GM12878 (cell line): Measurements from ENCODE around the gene ZNF689. TPM values are rescaled to one million over a fixed set of nuclear protein-coding genes. Genes with fewer than 3 reads are reported as not detected.

Experiments used
- EGR1 ChIP-seq, 2 experiments: IDR thresholded peaks; 1 replicate in 1 of 2; 2 replicates in 1 of 2; pipeline ENCODE4 v1.6.1; 2011 to 2012; ENCODE audit warnings: low read depth in 2 of 2, low read length in 2 of 2, borderline replicate concordance in 1 of 2, mild to moderate bottlenecking in 1 of 2, moderate library complexity in 1 of 2
- JUND ChIP-seq: IDR thresholded peaks from 2 replicates; pipeline ENCODE4 v1.6.1; 2012; ENCODE audit warnings: low read depth, mild to moderate bottlenecking, low read length, improper control_type of control experiment, moderate library complexity
- KDM1A ChIP-seq: fragments of 200-600 bp; sonication (generic); IDR thresholded peaks from 2 replicates; pipeline ENCODE4 v1.6.1; 2016; ENCODE audit warnings: borderline replicate concordance
- NBN ChIP-seq: fragments of 450-650 bp; IDR thresholded peaks from 2 replicates; pipeline ENCODE4 v1.6.1; 2016
- NFIC ChIP-seq: IDR thresholded peaks from 2 replicates; pipeline ENCODE4 v1.6.1; 2012; ENCODE audit warnings: low read depth, mild to moderate bottlenecking, inconsistent platforms, low read length, moderate library complexity
- SREBF2 ChIP-seq: IDR thresholded peaks from 2 replicates; pipeline ENCODE4 v1.6.1; 2012; ENCODE audit warnings: mild to moderate bottlenecking, low read length
- TBL1XR1 ChIP-seq: IDR thresholded peaks from 2 replicates; pipeline ENCODE4 v1.6.1; 2012; ENCODE audit warnings: low read depth, low read length, improper control_type of control experiment
- polyA plus RNA-seq, 11 experiments: library from polyadenylated mRNA; depleted of rRNA in 4 of 11; unstranded in 6 of 11; stranded (reverse) in 5 of 11; fragments of >200 nt; fragmentation: Nextera tagmentation in 4 of 11; fragmentation: Illumina TruSeq in 1 of 11; extraction: Ambion mirVana in 4 of 11; extraction: Trizol in 1 of 11; gene quantifications; 1 replicate in 1 of 11; 2 replicates in 10 of 11; pipeline versions ENCODE4 v1.2.1 to v1.2.3, GENCODE V29; 2011 to 2016; ENCODE audit warnings: inconsistent platforms in 2 of 11, missing spikeins in 2 of 11, low read depth in 1 of 11
- total RNA-seq, 4 experiments: library from RNA; depleted of rRNA in 3 of 4; stranded (reverse); fragments of >200 nt in 3 of 4; fragmentation: Illumina TruSeq in 1 of 4; extraction: Trizol in 1 of 4; gene quantifications; 2 replicates each; pipeline versions ENCODE4 v1.2.1 to v1.2.3, GENCODE V29; 2013 to 2021
- TF ChIP-seq, protein P1 (sequence below): fragments of 450-650 bp; IDR thresholded peaks from 2 replicates; pipeline ENCODE4 v1.6.1; 2017; ENCODE audit warnings: low read depth, mild to moderate bottlenecking, moderate library complexity
- TF ChIP-seq, protein P2 (sequence below): fragments of 150-350 bp; IDR thresholded peaks from 2 replicates; pipeline ENCODE4 v1.6.1; 2014; ENCODE audit warnings: mild to moderate bottlenecking, low read depth, low read length
- TF ChIP-seq, protein P3 (sequence below): IDR thresholded peaks from 2 replicates; pipeline ENCODE4 v1.6.1; 2011; ENCODE audit warnings: low read depth, low read length, improper control_type of control experiment, borderline replicate concordance

ZNF689 gene
- total and polyA plus RNA-seq, 10 of the 15 experiments (the other 5 are each of a cell fraction or from before 2014, with no cell fraction given) = 4.7 to 13.2 (median 8.5) TPM

DNA sequence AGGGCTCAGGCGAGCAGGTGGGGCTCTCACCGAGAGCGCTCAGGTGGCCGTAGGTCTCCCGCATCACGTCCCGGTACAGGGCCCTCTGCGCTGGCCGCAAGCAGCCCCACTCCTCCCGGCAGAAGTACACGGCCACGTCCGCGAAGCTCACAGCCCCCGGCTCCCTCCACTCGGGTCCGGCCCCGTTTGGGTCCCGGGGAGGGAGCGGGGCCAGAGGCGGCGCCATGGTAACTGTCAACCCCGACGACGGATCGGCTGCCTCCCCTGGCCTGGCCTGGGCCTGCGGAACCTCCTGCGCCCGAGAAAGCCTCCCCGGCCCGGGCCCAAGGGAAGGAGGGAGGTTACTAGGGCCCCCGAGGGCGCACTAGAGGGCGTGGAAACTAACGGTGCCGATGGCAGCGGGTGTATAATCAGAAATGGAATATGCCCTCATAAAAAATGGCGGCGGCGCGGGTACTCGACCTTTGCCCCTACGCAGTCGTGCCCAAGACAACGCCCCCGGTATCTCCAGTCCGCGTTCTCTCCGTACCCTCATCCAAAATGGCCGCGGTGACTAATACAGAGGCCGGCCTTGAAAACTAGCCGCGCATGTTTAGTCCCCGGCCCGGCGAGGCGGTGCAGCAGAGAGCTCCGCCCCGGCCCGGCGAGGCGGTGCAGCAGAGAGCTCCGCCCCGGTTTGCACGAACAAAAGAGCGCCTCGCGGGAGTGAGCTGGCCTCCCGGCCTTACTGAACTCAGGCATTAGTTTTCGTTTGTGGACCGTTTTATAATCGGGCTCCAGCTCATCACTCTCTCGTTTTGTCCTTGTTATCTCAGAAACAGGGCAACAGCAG lies 52.0 kb downstream of the ZNF689 start, which contains the start of gene ZNF764 (continued):
- TF ChIP-seq, protein P1, sequence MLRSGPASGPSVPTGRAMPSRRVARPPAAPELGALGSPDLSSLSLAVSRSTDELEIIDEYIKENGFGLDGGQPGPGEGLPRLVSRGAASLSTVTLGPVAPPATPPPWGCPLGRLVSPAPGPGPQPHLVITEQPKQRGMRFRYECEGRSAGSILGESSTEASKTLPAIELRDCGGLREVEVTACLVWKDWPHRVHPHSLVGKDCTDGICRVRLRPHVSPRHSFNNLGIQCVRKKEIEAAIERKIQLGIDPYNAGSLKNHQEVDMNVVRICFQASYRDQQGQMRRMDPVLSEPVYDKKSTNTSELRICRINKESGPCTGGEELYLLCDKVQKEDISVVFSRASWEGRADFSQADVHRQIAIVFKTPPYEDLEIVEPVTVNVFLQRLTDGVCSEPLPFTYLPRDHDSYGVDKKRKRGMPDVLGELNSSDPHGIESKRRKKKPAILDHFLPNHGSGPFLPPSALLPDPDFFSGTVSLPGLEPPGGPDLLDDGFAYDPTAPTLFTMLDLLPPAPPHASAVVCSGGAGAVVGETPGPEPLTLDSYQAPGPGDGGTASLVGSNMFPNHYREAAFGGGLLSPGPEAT = peak; percentile 49; the same call in 1 of the 2 replicates
- TF ChIP-seq NBN (peak; percentile 67; the same call in 1 of the 2 replicates), NFIC (no peak), EGR1 (IDR thresholded peaks at IDR 0.05; ENCODE audit: borderline replicate concordance in 1 of 2, low read depth in 2 of 2, low read length in 2 of 2) (peak; percentile 74 to 90), TBL1XR1 (peak; percentile 53; the same call in 1 of the 2 replicates), KDM1A (no peak), JUND (no peak; the same call in 1 of the 2 replicates), SREBF2 (no peak)
- TF ChIP-seq, protein P2, sequence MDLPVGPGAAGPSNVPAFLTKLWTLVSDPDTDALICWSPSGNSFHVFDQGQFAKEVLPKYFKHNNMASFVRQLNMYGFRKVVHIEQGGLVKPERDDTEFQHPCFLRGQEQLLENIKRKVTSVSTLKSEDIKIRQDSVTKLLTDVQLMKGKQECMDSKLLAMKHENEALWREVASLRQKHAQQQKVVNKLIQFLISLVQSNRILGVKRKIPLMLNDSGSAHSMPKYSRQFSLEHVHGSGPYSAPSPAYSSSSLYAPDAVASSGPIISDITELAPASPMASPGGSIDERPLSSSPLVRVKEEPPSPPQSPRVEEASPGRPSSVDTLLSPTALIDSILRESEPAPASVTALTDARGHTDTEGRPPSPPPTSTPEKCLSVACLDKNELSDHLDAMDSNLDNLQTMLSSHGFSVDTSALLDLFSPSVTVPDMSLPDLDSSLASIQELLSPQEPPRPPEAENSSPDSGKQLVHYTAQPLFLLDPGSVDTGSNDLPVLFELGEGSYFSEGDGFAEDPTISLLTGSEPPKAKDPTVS = no peak
- TF ChIP-seq, protein P3, sequence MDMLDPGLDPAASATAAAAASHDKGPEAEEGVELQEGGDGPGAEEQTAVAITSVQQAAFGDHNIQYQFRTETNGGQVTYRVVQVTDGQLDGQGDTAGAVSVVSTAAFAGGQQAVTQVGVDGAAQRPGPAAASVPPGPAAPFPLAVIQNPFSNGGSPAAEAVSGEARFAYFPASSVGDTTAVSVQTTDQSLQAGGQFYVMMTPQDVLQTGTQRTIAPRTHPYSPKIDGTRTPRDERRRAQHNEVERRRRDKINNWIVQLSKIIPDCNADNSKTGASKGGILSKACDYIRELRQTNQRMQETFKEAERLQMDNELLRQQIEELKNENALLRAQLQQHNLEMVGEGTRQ = no peak
